ENCODE data around the gene TIMM17B.

- no peak for TF ChIP-seq CTCF (IDR thresholded peaks at IDR 0.05)
- TF ChIP-seq ZFX (IDR thresholded peaks at IDR 0.05; ENCODE audit: borderline replicate concordance): no peak
Observed at GRCh38 chrX:48939524-48940228, 42.1 kb upstream of the TIMM17B start.

Measured in 22Rv1 (cell line).